SH-SY5Y (cell line): ENCODE data around the gene HLA-DRA.

ENCODE experiments used
- GATA2 ChIP-seq: IDR thresholded peaks from 2 replicates; pipeline ENCODE4 v1.6.1; 2011; ENCODE audit warnings: mild to moderate bottlenecking, low read depth, low read length
- GATA3 ChIP-seq: IDR thresholded peaks from 2 replicates; pipeline ENCODE4 v1.6.1; 2011; ENCODE audit warnings: low read depth, mild to moderate bottlenecking, low read length, moderate library complexity

- TF ChIP-seq GATA2 (no peak), GATA3 (no peak)
Measured at GRCh38 chr6:32457054-32457453, 17.4 kb downstream of the HLA-DRA start.
